H1 (cell line): ENCODE measurements around the gene PIBF1. TPM values are rescaled to one million over a fixed set of nuclear protein-coding genes. Genes with fewer than 3 reads are reported as not detected.

ENCODE experiments used
- BCL11A ChIP-seq, 2 experiments: IDR thresholded peaks; one replicate each; pipeline ENCODE4 v1.6.1; 2011; ENCODE audit warnings: low read depth in 2 of 2, low read length in 2 of 2, mild to moderate bottlenecking in 2 of 2
- CHD7 ChIP-seq: fragments of 300-600 bp; sonication (generic); IDR thresholded peaks from 2 replicates; pipeline ENCODE4 v1.7.1; 2012; ENCODE audit warnings: low read length, moderate library complexity, mild to moderate bottlenecking, inconsistent platforms; ENCODE audit not compliant: insufficient replicate concordance
- CTCF ChIP-seq, 3 experiments: IDR thresholded peaks; 1 replicate in 2 of 3; 2 replicates in 1 of 3; pipeline versions ENCODE4 v1.5.1 to v1.6.1; 2011; ENCODE audit warnings: low read length in 3 of 3, mild to moderate bottlenecking in 3 of 3, inconsistent platforms in 2 of 3, low read depth in 1 of 3, moderate library complexity in 1 of 3; ENCODE audit not compliant: insufficient read depth in 1 of 3; ENCODE audit errors: control extremely low read depth in 1 of 3
- EP300 ChIP-seq, 2 experiments: IDR thresholded peaks; 1 replicate in 1 of 2; 2 replicates in 1 of 2; pipeline ENCODE4 v1.6.1; 2011 to 2012; ENCODE audit warnings: low read depth in 2 of 2, low read length in 2 of 2, mild to moderate bottlenecking in 2 of 2, borderline replicate concordance in 1 of 2, inconsistent platforms in 1 of 2, moderate library complexity in 1 of 2
- FOSL1 ChIP-seq: IDR thresholded peaks from 2 replicates; pipeline ENCODE4 v1.6.1; 2011; ENCODE audit warnings: mild to moderate bottlenecking, low read depth, low read length, moderate library complexity; ENCODE audit not compliant: insufficient read depth
- HDAC2 ChIP-seq, 2 experiments: fragments of 300-600 bp in 1 of 2; sonication (generic) in 1 of 2; IDR thresholded peaks; 2 replicates each; pipeline ENCODE4 v1.6.1; 2011 to 2012; ENCODE audit warnings: low read depth in 2 of 2, low read length in 2 of 2, mild to moderate bottlenecking in 2 of 2, moderate library complexity in 2 of 2, borderline replicate concordance in 1 of 2, inconsistent platforms in 1 of 2
- SRF ChIP-seq: IDR thresholded peaks from 2 replicates; pipeline ENCODE4 v1.6.1; 2011; ENCODE audit warnings: mild to moderate bottlenecking, low read depth, low read length, moderate library complexity
- polyA plus RNA-seq, 7 experiments: library from polyadenylated mRNA; depleted of rRNA in 3 of 7; stranded (reverse) in 5 of 7; unstranded in 2 of 7; fragments of >200 nt in 5 of 7; fragments of 200-250 nt in 2 of 7; gene quantifications; 1 replicate in 5 of 7; 2 replicates in 1 of 7; 4 replicates in 1 of 7; pipeline versions ENCODE4 v1.2.1 to v1.2.3, GENCODE V29; 2011 to 2013; ENCODE audit warnings: missing spikeins in 2 of 7, mixed read lengths in 2 of 7
- total RNA-seq: library from RNA; stranded (reverse); fragmentation: NEBNext Ultra II Directional; extraction: Animal tissue kit (Norgen Biotek cat#: 25700); gene quantifications from 2 replicates; pipeline ENCODE4 v1.2.1, GENCODE V29; 2021

PIBF1 gene
- total and polyA plus RNA-seq, 2 of the 8 experiments (the other 6 are each of a cell fraction or from before 2014, with no cell fraction given), result 1.1 to 13.2 TPM

GRCh38 chr13:72953391-72953965 lies 171.5 kb downstream of the PIBF1 start (continued):
- TF ChIP-seq CHD7 (no peak), SRF (no peak), EP300 (IDR thresholded peaks at IDR 0.05; ENCODE audit: borderline replicate concordance in 1 of 2, low read depth in 2 of 2, low read length in 2 of 2) (no peak), HDAC2 (IDR thresholded peaks at IDR 0.05; ENCODE audit: borderline replicate concordance in 1 of 2, low read depth in 2 of 2, low read length in 2 of 2) (no peak), BCL11A (IDR thresholded peaks at IDR 0.05; ENCODE audit: low read depth in 2 of 2, low read length in 2 of 2) (no peak), CTCF (IDR thresholded peaks at IDR 0.05; ENCODE audit: control extremely low read depth in 1 of 3, insufficient read depth in 1 of 3, low read depth in 1 of 3, low read length in 3 of 3) (no peak), FOSL1 (no peak)
